Measurements from ENCODE around the gene MAPKAP1.
A peak's percentile ranks its signal among the peaks of the same experiment; 100 is the strongest.

The MAPKAP1 gene

GRCh38 chr9:125525921-125526631, 180.9 kb downstream of the MAPKAP1 start:
- H3K9ac ChIP-seq (ENCODE audit: insufficient read length, low read depth), result no peak overlapping the region
- TF ChIP-seq YY1 (IDR thresholded peaks at IDR 0.05; ENCODE audit: insufficient read depth, insufficient read length), result no peak
- TF ChIP-seq ZNF274 (IDR thresholded peaks at IDR 0.05; ENCODE audit: low read depth, low read length), result no peak
- TF ChIP-seq SUZ12 (IDR thresholded peaks at IDR 0.05; ENCODE audit: extremely low read depth, insufficient read depth, insufficient read length), result no peak
- no peaks in the 10 kb centered on the region for H3K9me3 ChIP-seq (ENCODE audit: insufficient read depth, low read length)
- H3K4me3 ChIP-seq (ENCODE audit: insufficient read length, low read depth), result no peak overlapping the region
- peaks cover 3% of the 10 kb centered on the region for H3K36me3 ChIP-seq (ENCODE audit: insufficient read depth, insufficient read length, low read length)
- no peaks in the 10 kb centered on the region for H3K27me3 ChIP-seq (ENCODE audit: insufficient read depth, insufficient read length)
- no peak for DNase-seq (ENCODE audit: low read depth, low spot score)
- H3K4me1 ChIP-seq (ENCODE audit: insufficient read depth, insufficient read length), result peaks cover 5% of the 10 kb centered on the region

- H3K4me3 ChIP-seq (ENCODE audit: insufficient read length, low read depth), result no peak overlapping the region
- H3K9ac ChIP-seq (ENCODE audit: insufficient read length, low read depth), result no peak overlapping the region
These were observed 182.2 kb downstream of the MAPKAP1 start for GRCh38 chr9:125524583-125525355.

GRCh38 chr9:125523681-125524080, 183.3 kb downstream of the MAPKAP1 start:
- Histone ChIP-seq H3K36me3 (ENCODE audit: insufficient read depth, insufficient read length, low read length) (peaks cover 7% of the 10 kb centered on the region), H3K27me3 (ENCODE audit: insufficient read depth, insufficient read length) (no peaks in the 10 kb centered on the region), H3K9ac (ENCODE audit: insufficient read length, low read depth) (no peak overlapping the region), H3K4me3 (ENCODE audit: insufficient read length, low read depth) (no peak overlapping the region), H3K4me1 (ENCODE audit: insufficient read depth, insufficient read length) (peaks cover 5% of the 10 kb centered on the region), H3K9me3 (ENCODE audit: insufficient read depth, low read length) (no peaks in the 10 kb centered on the region)
- TF ChIP-seq SUZ12 (IDR thresholded peaks at IDR 0.05; ENCODE audit: extremely low read depth, insufficient read depth, insufficient read length) (no peak), YY1 (IDR thresholded peaks at IDR 0.05; ENCODE audit: insufficient read depth, insufficient read length) (no peak), ZNF274 (IDR thresholded peaks at IDR 0.05; ENCODE audit: low read depth, low read length) (no peak)
- no peak for DNase-seq (ENCODE audit: low read depth, low spot score)

More at GRCh38 chr9:125524583-125525355, 182.2 kb downstream of the MAPKAP1 start:
- Histone ChIP-seq H3K36me3 (ENCODE audit: insufficient read depth, insufficient read length, low read length) (peaks cover 7% of the 10 kb centered on the region), H3K27me3 (ENCODE audit: insufficient read depth, insufficient read length) (no peaks in the 10 kb centered on the region), H3K4me1 (ENCODE audit: insufficient read depth, insufficient read length) (peaks cover 5% of the 10 kb centered on the region), H3K9me3 (ENCODE audit: insufficient read depth, low read length) (no peaks in the 10 kb centered on the region)
- DNase-seq (ENCODE audit: low read depth, low spot score), result peak; percentile 87
- TF ChIP-seq YY1 (IDR thresholded peaks at IDR 0.05; ENCODE audit: insufficient read depth, insufficient read length) (peak; percentile 48), ZNF274 (IDR thresholded peaks at IDR 0.05; ENCODE audit: low read depth, low read length) (no peak), SUZ12 (IDR thresholded peaks at IDR 0.05; ENCODE audit: extremely low read depth, insufficient read depth, insufficient read length) (no peak)

DNA sequence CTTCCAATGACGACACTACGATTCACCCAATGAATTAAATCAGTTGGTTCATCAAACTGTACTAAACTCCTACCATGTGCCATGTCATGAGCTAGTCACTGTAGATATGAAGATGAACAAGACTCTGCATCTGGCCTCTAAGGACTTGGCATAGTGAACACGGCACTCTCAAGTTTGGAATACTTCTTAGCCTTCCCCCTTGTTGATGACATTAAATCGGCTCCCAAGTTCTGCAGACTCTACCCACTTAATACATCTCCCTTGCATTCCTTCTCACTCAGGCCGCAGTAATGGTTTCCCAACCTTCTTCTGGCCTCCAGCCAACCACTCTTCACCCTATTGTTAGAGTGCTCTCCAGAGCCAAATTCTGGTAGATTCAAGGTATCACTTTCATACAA, 184.7 kb downstream of the MAPKAP1 start:
- no peak overlapping the region for H3K4me3 ChIP-seq (ENCODE audit: insufficient read length, low read depth)
- no peak for TF ChIP-seq SUZ12 (IDR thresholded peaks at IDR 0.05; ENCODE audit: extremely low read depth, insufficient read depth, insufficient read length)
- TF ChIP-seq ZNF274 (IDR thresholded peaks at IDR 0.05; ENCODE audit: low read depth, low read length), result no peak
- no peak for DNase-seq (ENCODE audit: low read depth, low spot score)
- peaks cover 7% of the 10 kb centered on the region for H3K36me3 ChIP-seq (ENCODE audit: insufficient read depth, insufficient read length, low read length)
- no peak overlapping the region for H3K9ac ChIP-seq (ENCODE audit: insufficient read length, low read depth)
- no peaks in the 10 kb centered on the region for H3K4me1 ChIP-seq (ENCODE audit: insufficient read depth, insufficient read length)
- no peaks in the 10 kb centered on the region for H3K27me3 ChIP-seq (ENCODE audit: insufficient read depth, insufficient read length)
- no peaks in the 10 kb centered on the region for H3K9me3 ChIP-seq (ENCODE audit: insufficient read depth, low read length)

GRCh38 chr9:125521462-125522327, 185.3 kb downstream of the MAPKAP1 start:
- Histone ChIP-seq H3K9ac (ENCODE audit: insufficient read length, low read depth) (no peak overlapping the region), H3K4me3 (ENCODE audit: insufficient read length, low read depth) (no peak overlapping the region), H3K27me3 (ENCODE audit: insufficient read depth, insufficient read length) (no peaks in the 10 kb centered on the region), H3K4me1 (ENCODE audit: insufficient read depth, insufficient read length) (no peaks in the 10 kb centered on the region), H3K9me3 (ENCODE audit: insufficient read depth, low read length) (no peaks in the 10 kb centered on the region), H3K36me3 (ENCODE audit: insufficient read depth, insufficient read length, low read length) (peaks cover 10% of the 10 kb centered on the region)
- no peak for TF ChIP-seq ZNF274 (IDR thresholded peaks at IDR 0.05; ENCODE audit: low read depth, low read length)
- no peak for TF ChIP-seq SUZ12 (IDR thresholded peaks at IDR 0.05; ENCODE audit: extremely low read depth, insufficient read depth, insufficient read length)
- no peak for TF ChIP-seq YY1 (IDR thresholded peaks at IDR 0.05; ENCODE audit: insufficient read depth, insufficient read length)
- no peak for DNase-seq (ENCODE audit: low read depth, low spot score)

GRCh38 chr9:125519734-125520133, 187.3 kb downstream of the MAPKAP1 start:
- no peak for DNase-seq (ENCODE audit: low read depth, low spot score)
- no peaks in the 10 kb centered on the region for H3K27me3 ChIP-seq (ENCODE audit: insufficient read depth, insufficient read length)

More at GRCh38 chr9:125519734-125520133, 187.3 kb downstream of the MAPKAP1 start:
- no peak for TF ChIP-seq SUZ12 (IDR thresholded peaks at IDR 0.05; ENCODE audit: extremely low read depth, insufficient read depth, insufficient read length)
- no peak for TF ChIP-seq YY1 (IDR thresholded peaks at IDR 0.05; ENCODE audit: insufficient read depth, insufficient read length)
- TF ChIP-seq ZNF274 (IDR thresholded peaks at IDR 0.05; ENCODE audit: low read depth, low read length), result no peak
- H3K36me3 ChIP-seq (ENCODE audit: insufficient read depth, insufficient read length, low read length), result peaks cover 10% of the 10 kb centered on the region
- H3K4me3 ChIP-seq (ENCODE audit: insufficient read length, low read depth), result no peak overlapping the region
- no peaks in the 10 kb centered on the region for H3K9me3 ChIP-seq (ENCODE audit: insufficient read depth, low read length)
- H3K9ac ChIP-seq (ENCODE audit: insufficient read length, low read depth), result no peak overlapping the region
- H3K4me1 ChIP-seq (ENCODE audit: insufficient read depth, insufficient read length), result no peaks in the 10 kb centered on the region
